MM.1S (cell line): Measurements from ENCODE around the gene METTL18.

ENCODE experiments used
- DNase-seq: peaks from one replicate; pipeline ENCODE4 v3.0.0-alpha.2; 2015
- H2AFZ ChIP-seq: fragments of 300-600 bp; sonication (generic); 2 replicates; pipeline ENCODE4 v1.6.0; 2016; ENCODE audit warnings: antibody characterized with exemption, low read length
- H3F3A ChIP-seq: fragments of 300-600 bp; sonication (generic); 2 replicates; pipeline ENCODE4 v1.6.1; 2016; ENCODE audit warnings: mild to moderate bottlenecking, antibody characterized with exemption, low read length, moderate library complexity, mixed read lengths; ENCODE audit not compliant: insufficient read depth
- H3K27ac ChIP-seq: fragments of 300-600 bp; sonication (generic); 2 replicates; pipeline ENCODE4 v1.5.1; 2016; ENCODE audit warnings: mild to moderate bottlenecking, low read length
- H3K27me3 ChIP-seq: fragments of 300-600 bp; sonication (generic); replicated peaks from 2 replicates; pipeline ENCODE4 v1.6.0; 2016; ENCODE audit warnings: low read length; ENCODE audit not compliant: insufficient read depth
- H3K36me3 ChIP-seq: fragments of 300-600 bp; sonication (generic); replicated peaks from 2 replicates; pipeline ENCODE4 v1.6.1; 2016; ENCODE audit warnings: mild to moderate bottlenecking, low read length, mixed read lengths; ENCODE audit not compliant: insufficient read depth
- H3K4me1 ChIP-seq: fragments of 300-600 bp; sonication (generic); 2 replicates; pipeline ENCODE4 v1.6.1; 2016; ENCODE audit warnings: low read length, mixed read lengths
- H3K4me2 ChIP-seq: fragments of 300-600 bp; sonication (generic); 2 replicates; pipeline ENCODE4 v1.6.0; 2016; ENCODE audit warnings: low read depth, low read length
- H3K4me3 ChIP-seq: fragments of 300-600 bp; sonication (generic); 2 replicates; pipeline ENCODE4 v1.5.1; 2016; ENCODE audit warnings: low read length, mixed read lengths
- H3K79me2 ChIP-seq: fragments of 300-600 bp; sonication (generic); 2 replicates; pipeline ENCODE4 v1.6.1; 2016; ENCODE audit warnings: mixed run types, low read length, mixed read lengths
- H3K9ac ChIP-seq: fragments of 300-600 bp; sonication (generic); 2 replicates; pipeline ENCODE4 v1.6.1; 2016; ENCODE audit warnings: low read length, mixed read lengths
- H3K9me2 ChIP-seq: fragments of 300-600 bp; sonication (generic); replicated peaks from 2 replicates; pipeline ENCODE4 v1.6.1; 2016; ENCODE audit warnings: mild to moderate bottlenecking, low read length, mixed read lengths; ENCODE audit not compliant: insufficient read depth
- H3K9me3 ChIP-seq: fragments of 300-600 bp; sonication (generic); replicated peaks from 2 replicates; pipeline ENCODE4 v1.6.1; 2016; ENCODE audit warnings: mild to moderate bottlenecking, low read length, mixed read lengths; ENCODE audit not compliant: insufficient read depth
- H4K20me1 ChIP-seq: fragments of 300-600 bp; sonication (generic); 2 replicates; pipeline ENCODE4 v1.6.1; 2016; ENCODE audit warnings: mild to moderate bottlenecking, low read length, moderate library complexity, mixed read lengths; ENCODE audit not compliant: insufficient read depth
- CTCF ChIP-seq: fragments of 300-600 bp; sonication (generic); IDR thresholded peaks from 2 replicates; pipeline ENCODE4 v1.5.1; 2016; ENCODE audit warnings: antibody characterized with exemption, low read length, mixed read lengths
- EZH2 ChIP-seq: fragments of 300-600 bp; sonication (generic); optimal IDR thresholded peaks from 2 replicates; pipeline ENCODE3; 2017; ENCODE audit warnings: low read depth, mild to moderate bottlenecking, antibody characterized with exemption, low read length, mixed read lengths
- EZH2phosphoT487 ChIP-seq: fragments of 300-600 bp; sonication (generic); IDR thresholded peaks from 2 replicates; pipeline ENCODE4 v1.6.1; 2018; ENCODE audit warnings: antibody characterized with exemption, low read length

The METTL18 gene

GRCh38 chr1:169829671-169830070, 35.0 kb upstream of the METTL18 start:
- Histone ChIP-seq H4K20me1 (no peaks in the 10 kb centered on the region), H2AFZ (no peak overlapping the region), H3K27me3 (no peaks in the 10 kb centered on the region), H3K4me2 (no peak overlapping the region), H3K9me3 (no peaks in the 10 kb centered on the region), H3K9ac (no peak overlapping the region), H3F3A (no peaks in the 10 kb centered on the region), H3K36me3 (peaks cover 5% of the 10 kb centered on the region; the same call in 1 of the 2 replicates), H3K9me2 (no peaks in the 10 kb centered on the region), H3K4me3 (no peak overlapping the region), H3K79me2 (no peaks in the 10 kb centered on the region), H3K4me1 (0 out of 2 replicates have a peak, but pooled peaks cover 3% of the 10 kb centered on the region), H3K27ac (no peak overlapping the region)
- TF ChIP-seq EZH2phosphoT487 (no peak), EZH2 (no peak), CTCF (no peak)
- DNase-seq: no peak

GRCh38 chr1:169824153-169824552, 29.4 kb upstream of the METTL18 start:
- Histone ChIP-seq H3K4me2 (no peak overlapping the region), H3K9me3 (no peaks in the 10 kb centered on the region), H3K4me1 (no peaks in the 10 kb centered on the region), H3K79me2 (no peaks in the 10 kb centered on the region), H3K9me2 (no peaks in the 10 kb centered on the region), H3K27ac (no peak overlapping the region), H4K20me1 (no peaks in the 10 kb centered on the region), H2AFZ (no peak overlapping the region), H3F3A (no peaks in the 10 kb centered on the region), H3K27me3 (no peaks in the 10 kb centered on the region), H3K9ac (no peak overlapping the region), H3K36me3 (0 out of 2 replicates have a peak, but pooled peaks cover 6% of the 10 kb centered on the region), H3K4me3 (no peak overlapping the region)
- no peak for TF ChIP-seq EZH2phosphoT487
- no peak for TF ChIP-seq CTCF
- no peak for TF ChIP-seq EZH2
- DNase-seq: no peak

GRCh38 chr1:169821500-169821899, 26.8 kb upstream of the METTL18 start:
- H4K20me1 ChIP-seq: no peaks in the 10 kb centered on the region
- no peak overlapping the region for H3K9ac ChIP-seq
- no peaks in the 10 kb centered on the region for H3K79me2 ChIP-seq
- H3K9me2 ChIP-seq: no peaks in the 10 kb centered on the region
- no peak overlapping the region for H3K4me3 ChIP-seq
- H3K27ac ChIP-seq: no peak overlapping the region
- H3K4me1 ChIP-seq: no peaks in the 10 kb centered on the region
- TF ChIP-seq EZH2: no peak
- TF ChIP-seq CTCF: no peak
- no peak for TF ChIP-seq EZH2phosphoT487
- no peak for DNase-seq
- no peaks in the 10 kb centered on the region for H3K27me3 ChIP-seq
- H3K9me3 ChIP-seq: no peaks in the 10 kb centered on the region
- no peaks in the 10 kb centered on the region for H3F3A ChIP-seq
- 0 out of 2 replicates have a peak, but pooled peaks cover 6% of the 10 kb centered on the region for H3K36me3 ChIP-seq
- H2AFZ ChIP-seq: no peak overlapping the region
- no peak overlapping the region for H3K4me2 ChIP-seq
